Left renal pelvis (tissue), 4 donors: Measurements from ENCODE around the gene PRMT6. TPM values are rescaled to one million over a fixed set of nuclear protein-coding genes. Genes with fewer than 3 reads are reported as not detected.
"Not testable (repeated sequence)": the region's sequence is repeated elsewhere in the genome, so short reads cannot be mapped to it uniquely, and the experiment has no call there.

Experiments used
- DNase-seq, 4 donors: peaks; one replicate each; pipeline ENCODE4 v3.0.0-alpha.2; 2013; ENCODE audit warnings: low read depth in 4 of 4, low spot score in 3 of 4
- polyA plus RNA-seq, 4 donors: library from polyadenylated mRNA; unstranded; fragments of 120-200 nt; gene quantifications; one replicate each; pipeline ENCODE4 v1.2.1, GENCODE V29; 2013; ENCODE audit not compliant: insufficient read length in 4 of 4

The PRMT6 gene
- 10 to 100 TPM; 23.1 to 47.6 (median 43.3) TPM for polyA plus RNA-seq

- DNase-seq = peak; percentile 61 to 82 (median 68)
Measured at GRCh38 chr1:107056426-107057196, at the start of gene PRMT6. TSS of gene PRMT6 (plus strand) at chr1:107056674. CDS start at chr1:107056716, 42 bp downstream.

- no peak for DNase-seq
Measured at GRCh38 chr1:107009281-107009680, 47.2 kb upstream of the PRMT6 start.

- no peak for DNase-seq
Measured at GRCh38 chr1:107010582-107010981, 45.9 kb upstream of the PRMT6 start.

GRCh38 chr1:107016376-107016978 is 40.0 kb upstream of the PRMT6 start:
- DNase-seq = peak in 1 of 4 donors; percentile 6

- no peak for DNase-seq
Measured at GRCh38 chr1:107018445-107018844, 38.0 kb upstream of the PRMT6 start.

GRCh38 chr1:107019166-107019565 is 37.3 kb upstream of the PRMT6 start:
- no peak for DNase-seq

- DNase-seq = not testable (repeated sequence)
Measured at GRCh38 chr1:107038874-107039273, 17.6 kb upstream of the PRMT6 start.

GRCh38 chr1:107044310-107045220 is 11.9 kb upstream of the PRMT6 start:
- DNase-seq = not testable (repeated sequence)

GRCh38 chr1:107047602-107048001 is 8.9 kb upstream of the PRMT6 start:
- DNase-seq = no peak

GRCh38 chr1:107048241-107048640 is 8.2 kb upstream of the PRMT6 start:
- no peak for DNase-seq

GRCh38 chr1:107051266-107051665 is 5.2 kb upstream of the PRMT6 start:
- no peak for DNase-seq

- DNase-seq = not testable (repeated sequence)
Measured at GRCh38 chr1:107055919-107056425, 502 bp upstream of the PRMT6 start.

- peak; percentile 53 to 67 (median 58) for DNase-seq
Measured at GRCh38 chr1:107057197-107058133, 991 bp downstream of the PRMT6 start.

GRCh38 chr1:107058245-107059032 is 2.0 kb downstream of the PRMT6 start:
- peak in 1 of 4 donors; percentile 3 for DNase-seq

- no peak for DNase-seq
Measured at GRCh38 chr1:107061886-107062285, 5.4 kb downstream of the PRMT6 start.

- DNase-seq = no peak
Measured at GRCh38 chr1:107073493-107073892, 17.0 kb downstream of the PRMT6 start.

- no peak for DNase-seq
Measured at GRCh38 chr1:107076841-107077240, 20.4 kb downstream of the PRMT6 start.

- no peak for DNase-seq
Measured at GRCh38 chr1:107079249-107079648, 22.8 kb downstream of the PRMT6 start.

- no peak for DNase-seq
Measured at GRCh38 chr1:107081102-107081501, 24.6 kb downstream of the PRMT6 start.
